IMR-90 (cell line): ENCODE results near the gene MMP8. TPM values are rescaled to one million over a fixed set of nuclear protein-coding genes. Genes with fewer than 3 reads are reported as not detected.

Experiments
- ATAC-seq: fragments of 200-7000 bp; cut with Tn5 transposase; 2 replicates; pipeline ENCODE4 v1.9.1; 2020; ENCODE audit warnings: low read depth, mild to moderate bottlenecking, moderate library complexity
- BruUV-seq: library from RNA; stranded (reverse); fragments of 400-500 nt; replicated peaks from 2 replicates; lab custom pipeline; 2021; lab: Mats Ljungman, UMichigan
- CTCF ChIA-PET: fragments of 300-600 bp; formaldehyde crosslinking; extraction: SDS; loops from one replicate; lab custom pipeline; 2021; ENCODE audit warnings: antibody characterized with exemption; lab: Yijun Ruan, JAX
- POLR2A ChIA-PET: fragments of 300-600 bp; sonication (Branson Sonifier 250); formaldehyde crosslinking; loops from one replicate; lab custom pipeline; 2022; ENCODE audit warnings: antibody characterized with exemption; ENCODE audit not compliant: unreplicated experiment; lab: Charles Lee
- DNase-seq: peaks from one replicate; pipeline ENCODE4 v3.0.0; 2013
- H2AFZ ChIP-seq: replicated peaks from 2 replicates; pipeline ENCODE3; 2013; ENCODE audit warnings: low read length, mild to moderate bottlenecking; ENCODE audit not compliant: poor library complexity
- H2AK5ac ChIP-seq: 2 replicates; pipeline ENCODE4 v1.6.1; 2013; ENCODE audit warnings: low read depth, low read length, inconsistent platforms
- H2AK9ac ChIP-seq: replicated peaks from 2 replicates; pipeline ENCODE3; 2013; ENCODE audit warnings: mild to moderate bottlenecking, low read depth, low read length, moderate library complexity; ENCODE audit not compliant: poor library complexity
- H2BK120ac ChIP-seq: 2 replicates; pipeline ENCODE4 v1.6.1; 2013; ENCODE audit warnings: low read depth, low read length, inconsistent platforms
- H2BK15ac ChIP-seq: 3 replicates; pipeline ENCODE4 v1.6.1; 2013; ENCODE audit warnings: low read depth, low read length, inconsistent platforms
- H2BK20ac ChIP-seq: 2 replicates; pipeline ENCODE4 v1.6.1; 2013; ENCODE audit warnings: low read depth, mild to moderate bottlenecking, inconsistent platforms, low read length, moderate library complexity
- H2BK5ac ChIP-seq: 2 replicates; pipeline ENCODE4 v1.6.1; 2013; ENCODE audit warnings: mild to moderate bottlenecking, low read depth, low read length, inconsistent platforms; ENCODE audit not compliant: poor library complexity, severe bottlenecking
- H3K14ac ChIP-seq: replicated peaks from 2 replicates; pipeline ENCODE4 v1.6.1; 2013; ENCODE audit warnings: low read depth, low read length, inconsistent platforms
- H3K18ac ChIP-seq: 2 replicates; pipeline ENCODE4 v1.6.1; 2013; ENCODE audit warnings: low read depth, low read length, control low read depth
- H3K23ac ChIP-seq: 2 replicates; pipeline ENCODE4 v1.6.1; 2013; ENCODE audit warnings: low read depth, low read length, inconsistent platforms
- H3K27ac ChIP-seq: 2 replicates; pipeline ENCODE4 v1.5.1; 2013; ENCODE audit warnings: mild to moderate bottlenecking, control low read depth, low read length; ENCODE audit not compliant: insufficient read depth
- H3K27me3 ChIP-seq: 2 replicates; pipeline ENCODE4 v1.6.1; 2013; ENCODE audit warnings: low read length; ENCODE audit not compliant: control insufficient read depth, insufficient read depth
- H3K36me3 ChIP-seq: 2 replicates; pipeline ENCODE4 v1.6.1; 2013; ENCODE audit warnings: low read length, mixed read lengths; ENCODE audit not compliant: control insufficient read depth, insufficient read depth
- H3K4ac ChIP-seq: 2 replicates; pipeline ENCODE4 v1.6.1; 2013; ENCODE audit warnings: low read depth, low read length, inconsistent platforms
- H3K4me1 ChIP-seq: 2 replicates; pipeline ENCODE4 v1.6.1; 2013; ENCODE audit warnings: low read length, mixed read lengths; ENCODE audit not compliant: control insufficient read depth, insufficient read depth
- H3K4me2 ChIP-seq: 2 replicates; pipeline ENCODE4 v1.6.1; 2013; ENCODE audit warnings: low read depth, mild to moderate bottlenecking, control low read depth, low read length, moderate library complexity
- H3K4me3 ChIP-seq: 2 replicates; pipeline ENCODE4 v1.5.1; 2013; ENCODE audit warnings: low read depth, mild to moderate bottlenecking, control low read depth, low read length, moderate library complexity; ENCODE audit not compliant: insufficient read depth
- H3K56ac ChIP-seq: 2 replicates; pipeline ENCODE4 v1.6.1; 2013; ENCODE audit warnings: low read length, inconsistent platforms; ENCODE audit not compliant: insufficient read depth; ENCODE audit errors: extremely low read depth
- H3K79me1 ChIP-seq, 2 experiments: 2 replicates each; pipeline ENCODE4 v1.6.1; 2013; ENCODE audit warnings: low read length in 2 of 2, inconsistent platforms in 1 of 2, low read depth in 1 of 2
- H3K9ac ChIP-seq: 2 replicates; pipeline ENCODE4 v1.6.1; 2013; ENCODE audit warnings: low read depth, low read length, control low read depth
- H3K9me1 ChIP-seq: 2 replicates; pipeline ENCODE4 v1.6.1; 2013; ENCODE audit warnings: low read length, inconsistent platforms; ENCODE audit not compliant: insufficient read depth
- H3K9me3 ChIP-seq: 2 replicates; pipeline ENCODE4 v1.6.1; 2013; ENCODE audit warnings: low read length; ENCODE audit not compliant: control insufficient read depth, insufficient read depth
- H4K20me1 ChIP-seq: 2 replicates; pipeline ENCODE4 v1.6.1; 2013; ENCODE audit warnings: low read length, inconsistent platforms; ENCODE audit not compliant: insufficient read depth
- H4K5ac ChIP-seq: 2 replicates; pipeline ENCODE4 v1.6.1; 2013; ENCODE audit warnings: mild to moderate bottlenecking, low read depth, low read length, control low read depth
- H4K8ac ChIP-seq, 2 experiments: 2 replicates each; pipeline ENCODE4 v1.6.1; 2013; ENCODE audit warnings: low read depth in 2 of 2, low read length in 2 of 2, control low read depth in 1 of 2, inconsistent platforms in 1 of 2
- H4K91ac ChIP-seq: 2 replicates; pipeline ENCODE4 v1.6.1; 2013; ENCODE audit warnings: low read depth, low read length, inconsistent platforms; ENCODE audit not compliant: insufficient read depth
- BHLHE40 ChIP-seq: fragments of 150-350 bp; IDR thresholded peaks from 2 replicates; pipeline ENCODE4 v1.6.1; 2016; ENCODE audit warnings: mild to moderate bottlenecking, low read depth, low read length
- CEBPB ChIP-seq: IDR thresholded peaks from 2 replicates; pipeline ENCODE4 v1.6.1; 2012; ENCODE audit warnings: low read depth, low read length, improper control_type of control experiment
- CTCF ChIP-seq: conservative IDR thresholded peaks from 2 replicates; pipeline ENCODE4 v1.5.1; 2012; ENCODE audit warnings: mild to moderate bottlenecking, low read depth, low read length, improper control_type of control experiment
- ELK1 ChIP-seq: fragments of 150-350 bp; IDR thresholded peaks from 2 replicates; pipeline ENCODE4 v1.6.1; 2016; ENCODE audit warnings: low read depth, mild to moderate bottlenecking, low read length, moderate library complexity, borderline replicate concordance
- FOS ChIP-seq: fragments of 150-350 bp; IDR thresholded peaks from 2 replicates; pipeline ENCODE4 v1.6.1; 2016; ENCODE audit warnings: low read depth, low read length
- MAFK ChIP-seq: IDR thresholded peaks from 2 replicates; pipeline ENCODE4 v1.6.1; 2012; ENCODE audit warnings: low read depth, low read length, improper control_type of control experiment
- MAZ ChIP-seq: IDR thresholded peaks from 2 replicates; pipeline ENCODE4 v1.6.1; 2012; ENCODE audit warnings: low read depth, mild to moderate bottlenecking, low read length, improper control_type of control experiment, moderate library complexity, borderline replicate concordance
- MXI1 ChIP-seq: IDR thresholded peaks from 2 replicates; pipeline ENCODE4 v1.6.1; 2012; ENCODE audit warnings: low read depth, mild to moderate bottlenecking, low read length, moderate library complexity, borderline replicate concordance
- NFE2L2 ChIP-seq: fragments of 150-350 bp; IDR thresholded peaks from 2 replicates; pipeline ENCODE4 v1.6.1; 2016; ENCODE audit warnings: low read depth, mild to moderate bottlenecking, low read length
- POLR2A ChIP-seq: IDR thresholded peaks from 2 replicates; pipeline ENCODE4 v1.6.1; 2012; ENCODE audit warnings: mild to moderate bottlenecking, low read depth, low read length
- RAD21 ChIP-seq: IDR thresholded peaks from 2 replicates; pipeline ENCODE4 v1.6.1; 2012; ENCODE audit warnings: low read length, improper control_type of control experiment
- RCOR1 ChIP-seq: IDR thresholded peaks from 2 replicates; pipeline ENCODE4 v1.6.1; 2012; ENCODE audit warnings: mild to moderate bottlenecking, low read length, improper control_type of control experiment; ENCODE audit not compliant: insufficient replicate concordance
- RFX5 ChIP-seq: IDR thresholded peaks from 2 replicates; pipeline ENCODE4 v1.8.0; 2012; ENCODE audit warnings: low read depth, mild to moderate bottlenecking, low read length, moderate library complexity
- SMC3 ChIP-seq: fragments of 150-350 bp; IDR thresholded peaks from 2 replicates; pipeline ENCODE4 v1.6.1; 2016; ENCODE audit warnings: low read depth, mild to moderate bottlenecking, antibody characterized with exemption, low read length, moderate library complexity
- USF2 ChIP-seq: fragments of 150-350 bp; IDR thresholded peaks from 2 replicates; pipeline ENCODE4 v1.6.1; 2017; ENCODE audit warnings: mild to moderate bottlenecking, antibody characterized with exemption, low read length, low read depth
- WGBS, 2 experiments: methylation state at CpG; one replicate each; pipeline versions ENCODE4 v1.1.5 to v1.1.7; 2013; ENCODE audit warnings: missing lambda C conversion rate in 2 of 2; ENCODE audit not compliant: insufficient read length in 1 of 2; ENCODE audit errors: extremely low coverage in 2 of 2; 5-methylcytosine and 5-hydroxymethylcytosine counted together
- dilution Hi-C: fragments of 300-500 bp; cut with HindIII; formaldehyde crosslinking; loops from one replicate; pipeline ENCODE4 v1.14.3; 2018; ENCODE audit warnings: low sequenced_read_pairs; ENCODE audit not compliant: unreplicated experiment
- in situ Hi-C: fragments of 300-500 bp; cut with MboI; formaldehyde crosslinking; loops from 3 replicates; pipeline ENCODE4 v1.14.3; 2019; ENCODE audit warnings: low sequenced_read_pairs, inconsistent platforms, mixed read lengths
- intact Hi-C: fragments of 100-400 bp; cut with micrococcal nuclease; formaldehyde crosslinking; loops from 2 replicates; pipeline ENCODE4 v1.10.0; 2022
- polyA plus RNA-seq, 3 experiments: library from polyadenylated mRNA; depleted of rRNA; stranded (reverse); fragments of >200 nt; gene quantifications; 2 replicates each; pipeline ENCODE4 v1.2.3, GENCODE V29; 2012; ENCODE audit warnings: low replicate concordance in 1 of 3
- total RNA-seq: library from RNA; depleted of rRNA; stranded (reverse); fragments of >200 nt; gene quantifications from 2 replicates; pipeline ENCODE4 v1.2.3, GENCODE V29; 2012

Gene MMP8
- total and polyA plus RNA-seq, 2 of the 4 experiments (the other 2 are of a cell fraction) = 0.05 to 0.18 TPM

- intact Hi-C loops = no loop called here
- Histone ChIP-seq H3K27ac (no peak overlapping the region), H3K4me2 (no peak overlapping the region), H3K36me3 (no peaks in the 10 kb centered on the region), H3K4me1 (no peaks in the 10 kb centered on the region), H3K9me1 (peaks cover 2% of the 10 kb centered on the region; the same call in 1 of the 2 replicates), H2BK120ac (no peak overlapping the region), H4K20me1 (no peaks in the 10 kb centered on the region), H3K23ac (no peak overlapping the region), H3K56ac (no peak overlapping the region), H2BK5ac (no peak overlapping the region), H4K5ac (no peak overlapping the region), H3K14ac (no peak overlapping the region), H2AK9ac (no peak overlapping the region), H3K4ac (no peak overlapping the region), H3K9me3 (no peaks in the 10 kb centered on the region), H3K4me3 (no peak overlapping the region), H4K91ac (no peak overlapping the region), H3K18ac (no peak overlapping the region), H4K8ac (no peak overlapping the region), H2BK20ac (no peak overlapping the region), H3K27me3 (peaks cover 5% of the 10 kb centered on the region), H3K9ac (no peak overlapping the region), H2AFZ (no peak overlapping the region), H3K79me1 (no peaks in the 10 kb centered on the region), H2AK5ac (no peak overlapping the region), H2BK15ac (no peak overlapping the region)
- dilution Hi-C loops = no loop called here
- ATAC-seq (no peak), DNase-seq (no peak)
- CTCF ChIA-PET = interaction anchor here (1.1 kb wide), 1 partner anchor 19 kb away, joined by 3 read pairs; no protein-coding TSS in a partner anchor
- WGBS, 2 experiments = no CpG with 5 or more reads among the region's 2 CpGs
- BruUV-seq = no TSS peak
- POLR2A ChIA-PET = no interaction called here
- TF ChIP-seq RFX5 (no peak), SMC3 (no peak), USF2 (no peak), RCOR1 (no peak), NFE2L2 (no peak), MXI1 (no peak), RAD21 (no peak), CEBPB (no peak), POLR2A (no peak), MAZ (no peak), FOS (no peak), ELK1 (no peak), MAFK (no peak), BHLHE40 (no peak), CTCF (no peak)
- in situ Hi-C loops = no loop called here
These were observed 39.0 kb downstream of the MMP8 start for GRCh38 chr11:102685754-102686153.
